SK-N-SH (cell line): Measurements from ENCODE around the gene ZGPAT. TPM values are rescaled to one million over a fixed set of nuclear protein-coding genes. Genes with fewer than 3 reads are reported as not detected.

Experiments
- CTCF ChIA-PET: fragments of 300-600, 350-600 bp; formaldehyde crosslinking; extraction: SDS; loops from one replicate; lab custom pipeline; 2021; lab: Yijun Ruan, JAX
- POLR2A ChIA-PET: fragments of 350-600 bp; sonication (Branson Sonifier 250); formaldehyde crosslinking; extraction: SDS; loops from one replicate; lab custom pipeline; 2020; ENCODE audit warnings: antibody characterized with exemption, inconsistent platforms; lab: Yijun Ruan, JAX
- DNase-seq: peaks from one replicate; pipeline ENCODE4 v3.0.0; 2012
- H2AFZ ChIP-seq: fragments of 200-600 bp; sonication (generic); 2 replicates; pipeline ENCODE4 v1.8.1; 2016; ENCODE audit warnings: antibody characterized with exemption, mild to moderate bottlenecking, low read depth
- H3F3A ChIP-seq: fragments of 200-600 bp; sonication (generic); replicated peaks from 2 replicates; pipeline ENCODE3; 2016; ENCODE audit warnings: antibody characterized with exemption, mild to moderate bottlenecking; ENCODE audit not compliant: insufficient read depth
- H3K27ac ChIP-seq, 2 experiments: fragments of 200-500 bp in 1 of 2; fragments of 200-600 bp in 1 of 2; sonication (Bioruptor generic) in 1 of 2; sonication (generic), shearing (Covaris generic) in 1 of 2; 2 replicates each; pipeline versions ENCODE4 v1.5.1 to v1.6.1; 2014 to 2016; ENCODE audit warnings: low read depth in 2 of 2, inconsistent platforms in 1 of 2, low read length in 1 of 2, mild to moderate bottlenecking in 1 of 2, mixed read lengths in 1 of 2
- H3K27me3 ChIP-seq: fragments of 200-600 bp; sonication (generic), shearing (Covaris generic); 2 replicates; pipeline ENCODE4 v1.6.1; 2016; ENCODE audit warnings: mixed run types; ENCODE audit not compliant: insufficient read depth
- H3K36me3 ChIP-seq, 2 experiments: fragments of 200-500 bp in 1 of 2; fragments of 200-600 bp in 1 of 2; sonication (Bioruptor generic) in 1 of 2; sonication (generic) in 1 of 2; replicated peaks in 1 of 2; 2 replicates each; pipeline versions ENCODE3 to v1.5.1; 2014 to 2016; ENCODE audit warnings: low read length in 1 of 2, mild to moderate bottlenecking in 1 of 2; ENCODE audit not compliant: insufficient read depth in 2 of 2, control insufficient read depth in 1 of 2
- H3K4me1 ChIP-seq, 2 experiments: fragments of 200-500 bp in 1 of 2; fragments of 200-600 bp in 1 of 2; sonication (Bioruptor generic) in 1 of 2; sonication (generic), shearing (Covaris generic) in 1 of 2; 2 replicates each; pipeline versions ENCODE4 v1.5.1 to v1.6.1; 2014 to 2016; ENCODE audit warnings: low read depth in 1 of 2, low read length in 1 of 2, mixed run types in 1 of 2; ENCODE audit not compliant: insufficient read depth in 2 of 2, control insufficient read depth in 1 of 2
- H3K4me2 ChIP-seq: fragments of 200-600 bp; sonication (generic), shearing (Covaris generic); 2 replicates; pipeline ENCODE4 v1.6.1; 2017; ENCODE audit warnings: mixed run types
- H3K4me3 ChIP-seq, 2 experiments: fragments of 200-500 bp in 1 of 2; fragments of 200-600 bp in 1 of 2; sonication (Bioruptor generic) in 1 of 2; sonication (generic), shearing (Covaris generic) in 1 of 2; 2 replicates each; pipeline versions ENCODE4 v1.5.1 to v1.8.1; 2014 to 2016; ENCODE audit warnings: low read depth in 2 of 2, inconsistent platforms in 1 of 2, low read length in 1 of 2, mild to moderate bottlenecking in 1 of 2, mixed read lengths in 1 of 2, moderate library complexity in 1 of 2
- H3K79me2 ChIP-seq: fragments of 200-600 bp; sonication (generic); 2 replicates; pipeline ENCODE4 v1.8.1; 2017; ENCODE audit warnings: mild to moderate bottlenecking; ENCODE audit not compliant: insufficient read depth
- H3K9ac ChIP-seq: fragments of 200-600 bp; sonication (generic); 2 replicates; pipeline ENCODE4 v1.6.1; 2017; ENCODE audit warnings: mixed run types
- H3K9me2 ChIP-seq: fragments of 200-600 bp; sonication (generic); 2 replicates; pipeline ENCODE4 v1.6.1; 2017; ENCODE audit warnings: mixed run types
- H3K9me3 ChIP-seq: fragments of 200-600 bp; sonication (generic); 2 replicates; pipeline ENCODE4 v1.6.1; 2017; ENCODE audit warnings: mixed run types, mild to moderate bottlenecking, moderate library complexity
- H4K20me1 ChIP-seq: fragments of 200-600 bp; sonication (generic); 2 replicates; pipeline ENCODE4 v1.6.1; 2017; ENCODE audit warnings: mild to moderate bottlenecking, mixed run types; ENCODE audit not compliant: insufficient read depth
- CHD2 ChIP-seq: fragments of 150-350 bp; IDR thresholded peaks from 2 replicates; pipeline ENCODE4 v1.6.1; 2018; ENCODE audit warnings: low read length; ENCODE audit not compliant: partially characterized antibody
- CTCF ChIP-seq: fragments of 200-600 bp; sonication (generic); IDR thresholded peaks from 2 replicates; pipeline ENCODE4 v1.6.1; 2017; ENCODE audit warnings: antibody characterized with exemption, mild to moderate bottlenecking, moderate library complexity
- ELF1 ChIP-seq: IDR thresholded peaks from 2 replicates; pipeline ENCODE4 v1.4.0; 2012
- EP300 ChIP-seq, 2 experiments: IDR thresholded peaks; 2 replicates each; pipeline versions ENCODE4 v1.4.0 to v1.6.1; 2012; ENCODE audit warnings: borderline replicate concordance in 1 of 2, low read depth in 1 of 2, low read length in 1 of 2
- FOXJ3 ChIP-seq: sonication (generic); formaldehyde crosslinking; IDR thresholded peaks from 2 replicates; pipeline ENCODE4 v1.5.1; 2020; ENCODE audit warnings: mild to moderate bottlenecking, missing genetic modification reagents
- FOXM1 ChIP-seq: IDR thresholded peaks from 2 replicates; pipeline ENCODE4 v1.4.0; 2012; ENCODE audit warnings: low read depth, mild to moderate bottlenecking
- MAX ChIP-seq: IDR thresholded peaks from 2 replicates; pipeline ENCODE4 v1.4.0; 2012; ENCODE audit warnings: low read depth
- MEF2A ChIP-seq: IDR thresholded peaks from 2 replicates; pipeline ENCODE4 v1.4.0; 2012; ENCODE audit warnings: low read depth, borderline replicate concordance
- MXI1 ChIP-seq: IDR thresholded peaks from 2 replicates; pipeline ENCODE4 v1.6.1; 2012; ENCODE audit warnings: mild to moderate bottlenecking, low read depth, low read length, improper control_type of control experiment
- PBX3 ChIP-seq: IDR thresholded peaks from 2 replicates; pipeline ENCODE4; 2012
- RAD21 ChIP-seq: IDR thresholded peaks from 2 replicates; pipeline ENCODE4 v1.6.1; 2012; ENCODE audit warnings: mild to moderate bottlenecking, low read length
- RCOR1 ChIP-seq: fragments of 150-350 bp; IDR thresholded peaks from 2 replicates; pipeline ENCODE4 v1.6.1; 2017; ENCODE audit warnings: antibody characterized with exemption, low read length
- SMC3 ChIP-seq: IDR thresholded peaks from 2 replicates; pipeline ENCODE4 v1.6.1; 2012; ENCODE audit warnings: low read depth, low read length, improper control_type of control experiment
- TAF1 ChIP-seq: IDR thresholded peaks from 2 replicates; pipeline ENCODE4 v1.6.1; 2012; ENCODE audit warnings: low read depth, mild to moderate bottlenecking, low read length, moderate library complexity, borderline replicate concordance
- TCF12 ChIP-seq: IDR thresholded peaks from 2 replicates; pipeline ENCODE4 v1.4.0; 2012
- ZBTB33 ChIP-seq: IDR thresholded peaks from 2 replicates; pipeline ENCODE4 v1.4.0; 2012; ENCODE audit warnings: low read depth, borderline replicate concordance
- WGBS: methylation state at CpG from one replicate; pipeline ENCODE4 v1.1.6; 2017; ENCODE audit warnings: low lambda C conversion rate; 5-methylcytosine and 5-hydroxymethylcytosine counted together
- polyA plus RNA-seq, 3 experiments: library from polyadenylated mRNA; depleted of rRNA; stranded (reverse); fragments of >200 nt; gene quantifications; 2 replicates each; pipeline ENCODE4 v1.2.3, GENCODE V29; 2012

ZGPAT gene
- polyA plus RNA-seq, 1 of the 3 experiments (the other 2 are of a cell fraction), result 33.7 TPM

- TF ChIP-seq PBX3, result no peak
- no peak for TF ChIP-seq TAF1
- TF ChIP-seq ELF1, result no peak
- TF ChIP-seq RCOR1, result no peak
- TF ChIP-seq EP300 (IDR thresholded peaks at IDR 0.05; ENCODE audit: borderline replicate concordance in 1 of 2, low read depth in 1 of 2, low read length in 1 of 2), result no peak
- no peak for TF ChIP-seq FOXJ3 (CRISPR knock-in tag)
These were observed 50.3 kb downstream of the ZGPAT start (continued) for GRCh38 chr20:63758152-63758551.

GRCh38 chr20:63759377-63759901 is 51.6 kb downstream of the ZGPAT start:
- DNase-seq, result no peak
- Histone ChIP-seq H4K20me1 (no peaks in the 10 kb centered on the region), H3K4me3 (no peak overlapping the region), H3K9ac (no peak overlapping the region), H2AFZ (no peak overlapping the region), H3K4me1 (no peaks in the 10 kb centered on the region), H3K27ac (no peak overlapping the region), H3F3A (no peaks in the 10 kb centered on the region), H3K79me2 (no peaks in the 10 kb centered on the region), H3K9me3 (no peaks in the 10 kb centered on the region), H3K27me3 (no peaks in the 10 kb centered on the region), H3K36me3 (no peaks in the 10 kb centered on the region), H3K9me2 (no peaks in the 10 kb centered on the region), H3K4me2 (no peak overlapping the region)
- ChIA-PET CTCF (interaction anchor here (1.0 to 10.0 kb wide), 3 partner anchors 15 to 26 kb away, joined by 3 to 68 read pairs (median 4); no protein-coding TSS in a partner anchor), POLR2A (no interaction called here)
- WGBS, result 76% methylated on average over 7 of the region's 7 CpGs
- TF ChIP-seq TCF12 (no peak), MEF2A (no peak), CHD2 (no peak), TAF1 (no peak), CTCF (no peak), RAD21 (no peak), FOXM1 (no peak), MAX (no peak), RCOR1 (no peak), SMC3 (no peak), MXI1 (no peak), ZBTB33 (no peak)
